HepG2 (cell line): Measurements from ENCODE around the gene SBNO2. TPM values are rescaled to one million over a fixed set of nuclear protein-coding genes. Genes with fewer than 3 reads are reported as not detected.
A peak's percentile ranks its signal among the peaks of the same experiment; 100 is the strongest.

Source experiments
- ATAC-seq: fragments of 200-7000 bp; cut with Tn5 transposase; 3 replicates; pipeline ENCODE4 v1.9.1; 2020; ENCODE audit warnings: mild to moderate bottlenecking, moderate library complexity
- BruUV-seq: library from RNA; stranded (reverse); fragments of 400-500 nt; replicated peaks from 2 replicates; lab custom pipeline; 2021; lab: Mats Ljungman, UMichigan
- CTCF ChIA-PET: fragments of 300-600 bp; formaldehyde crosslinking; extraction: SDS; loops from one replicate; lab custom pipeline; 2021; ENCODE audit warnings: low total read pairs, inconsistent platforms, low intra/inter-chr PET ratio; lab: Yijun Ruan, JAX
- POLR2A ChIA-PET: fragments of 350-600 bp; sonication (Branson Sonifier 250); formaldehyde crosslinking; loops from one replicate; lab custom pipeline; 2020; ENCODE audit warnings: antibody characterized with exemption, inconsistent platforms; lab: Yijun Ruan, JAX
- DNase-seq: peaks from one replicate; pipeline ENCODE4 v3.0.0-alpha.2; 2015; ENCODE audit warnings: low spot score
- FAIRE-seq: peaks from 3 replicates; lab custom pipeline; 2011; peaks lifted over from hg19 to GRCh38; lab: Jason Lieb, UNC
- H2AFZ ChIP-seq: one replicate; pipeline ENCODE4 v1.6.1; 2011; ENCODE audit warnings: low read length, inconsistent platforms
- H3K27ac ChIP-seq: fragments of 300-600 bp; 3 replicates; pipeline ENCODE4 v1.8.0; 2011; ENCODE audit warnings: mixed run types, mild to moderate bottlenecking, mixed read lengths, low read length, inconsistent platforms; ENCODE audit not compliant: insufficient read depth; ENCODE audit errors: extremely low read length
- H3K27me3 ChIP-seq, 2 experiments: fragments of 200-600 bp in 1 of 2; 2 replicates in 1 of 2; 3 replicates in 1 of 2; pipeline versions ENCODE4 v1.6.0 to v1.8.0; 2011; ENCODE audit warnings: low read length in 2 of 2, mild to moderate bottlenecking in 2 of 2, moderate library complexity in 2 of 2, inconsistent platforms in 1 of 2; ENCODE audit not compliant: insufficient read depth in 2 of 2, control insufficient read depth in 1 of 2
- H3K36me3 ChIP-seq, 2 experiments: fragments of 200-600 bp in 1 of 2; replicated peaks in 1 of 2; 2 replicates in 1 of 2; 3 replicates in 1 of 2; pipeline versions ENCODE4 v1.5.1 to v1.8.0; 2011; ENCODE audit warnings: low read length in 2 of 2, inconsistent platforms in 1 of 2; ENCODE audit not compliant: insufficient read depth in 2 of 2, control insufficient read depth in 1 of 2
- H3K4me1 ChIP-seq: 2 replicates; pipeline ENCODE4 v1.5.1; 2012; ENCODE audit warnings: low read length, inconsistent platforms; ENCODE audit not compliant: insufficient read depth
- H3K4me2 ChIP-seq: 2 replicates; pipeline ENCODE4 v1.6.0; 2011; ENCODE audit warnings: low read depth, low read length, inconsistent platforms
- H3K4me3 ChIP-seq, 3 experiments: fragments of 200-600 bp in 1 of 3; sonication (generic), shearing (Covaris generic) in 1 of 3; replicated peaks in 1 of 3; 2 replicates each; pipeline ENCODE4 v1.5.1; 2011 to 2016; ENCODE audit warnings: low read length in 3 of 3, inconsistent platforms in 2 of 3, low read depth in 2 of 3, mild to moderate bottlenecking in 2 of 3, control low read depth in 1 of 3, mixed read lengths in 1 of 3; ENCODE audit not compliant: insufficient read depth in 1 of 3
- H3K79me2 ChIP-seq: one replicate; pipeline ENCODE4 v1.6.1; 2011; ENCODE audit warnings: low read length, inconsistent platforms; ENCODE audit not compliant: insufficient read depth
- H3K9ac ChIP-seq: 2 replicates; pipeline ENCODE4 v1.6.0; 2011; ENCODE audit warnings: mild to moderate bottlenecking, low read depth, low read length, inconsistent platforms; ENCODE audit not compliant: insufficient read depth
- H3K9me3 ChIP-seq: 2 replicates; pipeline ENCODE4 v1.5.1; 2012; ENCODE audit warnings: mild to moderate bottlenecking, low read length
- H4K20me1 ChIP-seq: 2 replicates; pipeline ENCODE4 v1.6.0; 2011; ENCODE audit warnings: inconsistent platforms, mild to moderate bottlenecking, low read length, moderate library complexity; ENCODE audit not compliant: insufficient read depth
- AGO2 ChIP-seq: fragments of 200-400 bp; formaldehyde crosslinking; optimal IDR thresholded peaks from 2 replicates; pipeline ENCODE3; 2017; ENCODE audit warnings: mild to moderate bottlenecking, low read depth, low read length, moderate library complexity
- RBFOX2 ChIP-seq: fragments of 200-400 bp; formaldehyde crosslinking; IDR thresholded peaks from 2 replicates; pipeline ENCODE4 v1.6.1; 2017; ENCODE audit warnings: low read depth, mild to moderate bottlenecking, low read length
- ZNF121 ChIP-seq: sonication (generic); formaldehyde crosslinking; IDR thresholded peaks from 2 replicates; pipeline ENCODE4 v1.5.0; 2020; ENCODE audit warnings: mild to moderate bottlenecking, missing genetic modification reagents
- WGBS: methylation state at CpG from one replicate; pipeline ENCODE4 v1.1.6; 2017; ENCODE audit warnings: low lambda C conversion rate; 5-methylcytosine and 5-hydroxymethylcytosine counted together
- in situ Hi-C: cut with HindIII; loops from 2 replicates; pipeline ENCODE4 v1.10.0; 2017; ENCODE audit warnings: low pct_unique_long_range_greater_than_20kb; ENCODE audit not compliant: extremely low pct_ligation_motif_present
- intact Hi-C: fragments of 100-400 bp; cut with micrococcal nuclease; formaldehyde crosslinking; loops from one replicate; pipeline ENCODE4 v1.10.0; 2022; ENCODE audit not compliant: unreplicated experiment
- polyA plus RNA-seq, 8 experiments: library from polyadenylated mRNA; depleted of rRNA in 3 of 8; stranded (reverse) in 7 of 8; unstranded in 1 of 8; fragments of >200 nt; fragmentation: Illumina TruSeq in 4 of 8; extraction: Trizol in 4 of 8; gene quantifications; 2 replicates each; pipeline versions ENCODE4 v1.2.1 to v1.2.3, GENCODE V29; 2011 to 2016; ENCODE audit warnings: low read depth in 4 of 8, missing spikeins in 1 of 8, mixed read lengths in 1 of 8; ENCODE audit not compliant: insufficient read depth in 1 of 8
- total RNA-seq, 5 experiments: library from RNA; depleted of rRNA; stranded (reverse); fragments of >200 nt; fragmentation: Illumina TruSeq; extraction: Trizol; gene quantifications; 2 replicates each; pipeline ENCODE4 v1.2.3, GENCODE V29; 2016; ENCODE audit warnings: low read depth in 1 of 5
- TF ChIP-seq, protein P1 (sequence below): sonication (generic); formaldehyde crosslinking; IDR thresholded peaks from 2 replicates; pipeline ENCODE4 v1.9.0; 2021; ENCODE audit warnings: missing genetic modification reagents, borderline replicate concordance
- TF ChIP-seq, protein P2 (sequence below): sonication (generic); formaldehyde crosslinking; conservative IDR thresholded peaks from 2 replicates; pipeline ENCODE4 v1.8.1; 2023; ENCODE audit warnings: missing genetic modification reagents

Gene SBNO2
- total and polyA plus RNA-seq, 2 of the 13 experiments (the other 11 are each of a cell fraction or from before 2014, with no cell fraction given): 8.6 to 10.4 TPM

DNA sequence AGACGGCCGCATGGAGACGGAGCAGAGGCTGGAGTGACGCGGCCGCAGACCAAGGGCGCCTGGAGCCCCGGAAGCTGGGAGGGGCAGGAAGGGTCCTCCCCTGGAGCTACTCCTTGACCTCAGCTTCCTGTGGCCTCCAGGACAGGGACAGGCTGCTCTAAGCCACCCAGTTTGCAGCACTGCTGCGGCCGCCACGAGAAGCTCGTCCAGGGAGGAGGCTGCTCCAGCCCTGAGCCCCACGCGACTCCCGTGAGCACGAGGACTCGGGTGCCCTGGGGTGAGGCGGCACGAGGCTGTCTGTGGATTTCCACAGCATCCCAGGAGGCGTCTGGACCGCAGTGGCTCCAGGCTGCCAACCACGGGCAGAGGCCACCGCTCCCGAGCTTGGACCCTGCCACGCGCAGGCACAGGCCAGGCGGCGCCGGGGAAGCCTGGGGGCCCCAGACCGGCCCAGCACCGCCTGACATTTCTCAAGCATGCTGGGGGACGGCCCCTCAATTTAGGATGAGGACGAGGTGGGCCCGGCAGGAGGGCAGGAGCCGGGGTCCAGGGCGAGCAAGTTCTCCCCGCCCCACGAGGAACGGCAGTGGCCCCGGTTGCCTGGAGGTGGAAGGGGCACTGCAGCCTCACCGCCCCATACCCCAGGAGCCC lies 10.7 kb downstream of the SBNO2 start:
- 98% methylated on average over 12 of the region's 41 CpGs for WGBS
- Histone ChIP-seq H3K27ac (no peak overlapping the region), H3K9me3 (no peaks in the 10 kb centered on the region), H3K4me1 (peaks cover 20% of the 10 kb centered on the region), H4K20me1 (peaks cover 12% of the 10 kb centered on the region), H3K79me2 (peaks cover 20% of the 10 kb centered on the region), H3K36me3 (no peaks in the 10 kb centered on the region; a peak in 1 of 5 replicates), H3K9ac (no peak overlapping the region), H3K4me3 (no peak overlapping the region), H2AFZ (no peak overlapping the region)
- intact Hi-C loops: no loop called here
- DNase-seq (no peak), ATAC-seq (no peak)
- ChIA-PET CTCF (no interaction called here), POLR2A (no interaction called here)
- no peak for TF ChIP-seq ZNF121 (CRISPR knock-in tag)
- peak; percentile 58 for TF ChIP-seq RBFOX2
- peak; percentile 56 for TF ChIP-seq AGO2
- TF ChIP-seq, all 625 proteins: peak for 2
- no TSS peak for BruUV-seq
- no peak overlapping the region for H3K4me2 ChIP-seq
- no peak for FAIRE-seq
- in situ Hi-C loops: no loop called here
- H3K27me3 ChIP-seq: no peaks in the 10 kb centered on the region

DNA sequence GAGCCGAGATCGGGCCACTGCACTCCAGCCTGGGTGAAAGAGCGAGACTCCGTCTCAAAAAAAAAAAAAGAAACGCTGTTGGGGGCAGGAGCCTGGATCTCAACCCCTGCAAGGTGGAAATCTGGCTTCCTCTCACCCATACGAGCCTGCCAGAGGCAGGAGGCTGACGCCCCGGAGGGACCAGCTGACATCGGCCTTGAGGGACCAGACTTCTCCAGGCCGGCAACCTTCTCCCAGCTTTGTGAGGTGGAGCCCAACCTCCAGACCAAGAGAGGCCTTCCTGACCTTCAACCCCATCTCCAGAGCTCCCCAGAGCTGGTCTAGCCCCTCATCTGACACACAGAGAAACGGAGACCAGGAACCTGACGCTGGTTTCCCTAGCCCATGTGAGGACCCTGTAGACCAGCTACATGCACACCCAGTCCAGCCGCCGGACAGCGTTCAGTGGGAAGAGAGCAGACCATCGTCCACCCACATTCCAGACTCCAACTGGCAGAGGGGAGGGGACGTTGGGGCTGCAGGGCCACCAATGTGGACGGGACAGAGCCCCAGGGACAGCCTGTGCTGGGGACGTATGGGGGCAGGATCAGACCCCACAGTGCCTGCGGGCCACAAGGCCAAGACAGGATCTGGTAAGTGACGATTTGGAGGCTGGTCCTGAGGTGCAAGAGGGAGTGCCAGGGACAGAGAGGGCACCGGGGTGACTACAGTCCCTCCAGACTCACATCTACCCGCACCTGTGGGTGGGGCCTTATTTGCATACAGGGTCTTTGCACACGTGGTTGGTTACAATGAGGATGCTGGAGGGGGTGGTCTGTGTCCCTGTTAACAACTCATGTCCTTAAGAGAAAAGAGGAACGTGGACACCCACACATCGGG lies 11.4 kb downstream of the SBNO2 start:
- Histone ChIP-seq H3K36me3 (no peaks in the 10 kb centered on the region; a peak in 1 of 5 replicates), H3K9ac (no peak overlapping the region), H3K79me2 (peaks cover 16% of the 10 kb centered on the region), H2AFZ (no peak overlapping the region), H3K4me3 (no peak overlapping the region), H4K20me1 (peaks cover 12% of the 10 kb centered on the region), H3K4me2 (no peak overlapping the region), H3K27ac (no peak overlapping the region), H3K9me3 (no peaks in the 10 kb centered on the region), H3K27me3 (no peaks in the 10 kb centered on the region), H3K4me1 (peaks cover 13% of the 10 kb centered on the region)
- no TSS peak for BruUV-seq
- TF ChIP-seq, protein P1, sequence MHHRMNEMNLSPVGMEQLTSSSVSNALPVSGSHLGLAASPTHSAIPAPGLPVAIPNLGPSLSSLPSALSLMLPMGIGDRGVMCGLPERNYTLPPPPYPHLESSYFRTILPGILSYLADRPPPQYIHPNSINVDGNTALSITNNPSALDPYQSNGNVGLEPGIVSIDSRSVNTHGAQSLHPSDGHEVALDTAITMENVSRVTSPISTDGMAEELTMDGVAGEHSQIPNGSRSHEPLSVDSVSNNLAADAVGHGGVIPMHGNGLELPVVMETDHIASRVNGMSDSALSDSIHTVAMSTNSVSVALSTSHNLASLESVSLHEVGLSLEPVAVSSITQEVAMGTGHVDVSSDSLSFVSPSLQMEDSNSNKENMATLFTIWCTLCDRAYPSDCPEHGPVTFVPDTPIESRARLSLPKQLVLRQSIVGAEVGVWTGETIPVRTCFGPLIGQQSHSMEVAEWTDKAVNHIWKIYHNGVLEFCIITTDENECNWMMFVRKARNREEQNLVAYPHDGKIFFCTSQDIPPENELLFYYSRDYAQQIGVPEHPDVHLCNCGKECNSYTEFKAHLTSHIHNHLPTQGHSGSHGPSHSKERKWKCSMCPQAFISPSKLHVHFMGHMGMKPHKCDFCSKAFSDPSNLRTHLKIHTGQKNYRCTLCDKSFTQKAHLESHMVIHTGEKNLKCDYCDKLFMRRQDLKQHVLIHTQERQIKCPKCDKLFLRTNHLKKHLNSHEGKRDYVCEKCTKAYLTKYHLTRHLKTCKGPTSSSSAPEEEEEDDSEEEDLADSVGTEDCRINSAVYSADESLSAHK (CRISPR knock-in tag): no peak
- TF ChIP-seq, protein P2, sequence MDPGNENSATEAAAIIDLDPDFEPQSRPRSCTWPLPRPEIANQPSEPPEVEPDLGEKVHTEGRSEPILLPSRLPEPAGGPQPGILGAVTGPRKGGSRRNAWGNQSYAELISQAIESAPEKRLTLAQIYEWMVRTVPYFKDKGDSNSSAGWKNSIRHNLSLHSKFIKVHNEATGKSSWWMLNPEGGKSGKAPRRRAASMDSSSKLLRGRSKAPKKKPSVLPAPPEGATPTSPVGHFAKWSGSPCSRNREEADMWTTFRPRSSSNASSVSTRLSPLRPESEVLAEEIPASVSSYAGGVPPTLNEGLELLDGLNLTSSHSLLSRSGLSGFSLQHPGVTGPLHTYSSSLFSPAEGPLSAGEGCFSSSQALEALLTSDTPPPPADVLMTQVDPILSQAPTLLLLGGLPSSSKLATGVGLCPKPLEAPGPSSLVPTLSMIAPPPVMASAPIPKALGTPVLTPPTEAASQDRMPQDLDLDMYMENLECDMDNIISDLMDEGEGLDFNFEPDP (CRISPR knock-in tag): 0 out of 2 replicates have a peak, but pooled peaks have one; percentile 26
- DNase-seq: no peak
- in situ Hi-C loops: no loop called here
- FAIRE-seq: no peak
- WGBS: 92% methylated on average over 21 of the region's 26 CpGs
- no peak for ATAC-seq
- CTCF ChIA-PET: no interaction called here
- POLR2A ChIA-PET: no interaction called here
- intact Hi-C loops: no loop called here
